Suprapubic skin (tissue), 4 donors: Measurements from ENCODE around the gene TMEM181. TPM values are rescaled to one million over a fixed set of nuclear protein-coding genes. Genes with fewer than 3 reads are reported as not detected.
"Not testable (repeated sequence)": the region's sequence is repeated elsewhere in the genome, so short reads cannot be mapped to it uniquely, and the experiment has no call there.

Experiments
- DNase-seq, 2 donors: peaks; one replicate each; pipeline ENCODE4 v3.0.0-alpha.2; 2019; ENCODE audit warnings: low spot score in 2 of 2
- H3K27ac ChIP-seq: fragments of 200-600 bp; sonication (generic); one replicate; pipeline ENCODE4 v1.5.1; 2019
- H3K27me3 ChIP-seq: fragments of 200-600 bp; sonication (generic); one replicate; pipeline ENCODE4 v1.5.1; 2019
- H3K36me3 ChIP-seq: fragments of 200-600 bp; sonication (generic); one replicate; pipeline ENCODE4 v1.5.1; 2019
- H3K4me1 ChIP-seq: fragments of 200-600 bp; sonication (generic); one replicate; pipeline ENCODE4 v1.5.1; 2019
- H3K4me3 ChIP-seq: fragments of 200-600 bp; sonication (generic); one replicate; pipeline ENCODE4 v1.5.1; 2019; ENCODE audit warnings: mild to moderate bottlenecking
- H3K9me3 ChIP-seq: fragments of 200-600 bp; sonication (generic); one replicate; pipeline ENCODE4 v1.5.1; 2019
- CTCF ChIP-seq, 2 donors: fragments of 200-600 bp in 1 of 2; fragments of 450-650 bp in 1 of 2; sonication (generic) in 1 of 2; IDR thresholded peaks; one replicate each; pipeline ENCODE4 v1.5.1; 2016 to 2019; ENCODE audit warnings: antibody characterized with exemption in 2 of 2, mild to moderate bottlenecking in 1 of 2, moderate library complexity in 1 of 2
- EP300 ChIP-seq: sonication (generic); formaldehyde crosslinking; IDR thresholded peaks from one replicate; pipeline ENCODE4 v1.6.1; 2017; ENCODE audit warnings: antibody characterized with exemption
- POLR2A ChIP-seq, 2 donors: fragments of 450-650 bp; IDR thresholded peaks; one replicate each; pipeline ENCODE4 v1.6.1; 2017; ENCODE audit warnings: antibody characterized with exemption in 2 of 2, mild to moderate bottlenecking in 2 of 2, moderate library complexity in 2 of 2
- POLR2AphosphoS5 ChIP-seq, 3 donors: sonication (generic); formaldehyde crosslinking; IDR thresholded peaks; one replicate each; pipeline ENCODE4 v1.6.1; 2017; ENCODE audit warnings: antibody characterized with exemption in 3 of 3
- WGBS: methylation state at CpG from one replicate; pipeline ENCODE4 v1.1.5; 2018; 5-methylcytosine and 5-hydroxymethylcytosine counted together
- total RNA-seq, 4 donors: library from RNA; depleted of rRNA; stranded (reverse); fragments of >200 nt; gene quantifications; one replicate each; pipeline ENCODE4 v1.1.0, GENCODE V29; 2016

The TMEM181 gene
- total RNA-seq, 4 donors from 2014 or later = 17.5 to 24.7 (median 21.7) TPM

GRCh38 chr6:158646023-158646910 lies 86.4 kb downstream of the TMEM181 start:
- TF ChIP-seq POLR2A (IDR thresholded peaks at IDR 0.05) (no peak), EP300 (no peak), POLR2AphosphoS5 (IDR thresholded peaks at IDR 0.05) (no peak), CTCF (IDR thresholded peaks at IDR 0.05) (no peak)
- Histone ChIP-seq H3K27ac (no peak overlapping the region), H3K4me3 (no peak overlapping the region), H3K27me3 (no peaks in the 10 kb centered on the region), H3K4me1 (peaks cover 28% of the 10 kb centered on the region), H3K9me3 (no peaks in the 10 kb centered on the region), H3K36me3 (no peaks in the 10 kb centered on the region)
- 58% methylated on average over 10 of the region's 10 CpGs for WGBS
- DNase-seq = peak; percentile 54 to 55

GRCh38 chr6:158647501-158647900 lies 87.6 kb downstream of the TMEM181 start:
- Histone ChIP-seq H3K4me1 (peaks cover 20% of the 10 kb centered on the region), H3K27me3 (no peaks in the 10 kb centered on the region), H3K27ac (no peak overlapping the region), H3K36me3 (no peaks in the 10 kb centered on the region), H3K9me3 (no peaks in the 10 kb centered on the region), H3K4me3 (no peak overlapping the region)
- DNase-seq = no peak
- TF ChIP-seq POLR2AphosphoS5 (IDR thresholded peaks at IDR 0.05) = no peak
- no peak for TF ChIP-seq CTCF (IDR thresholded peaks at IDR 0.05)
- TF ChIP-seq POLR2A (IDR thresholded peaks at IDR 0.05) = no peak
- no peak for TF ChIP-seq EP300
- 58% methylated on average over 4 of the region's 4 CpGs for WGBS

- WGBS = 66% methylated on average over 5 of the region's 5 CpGs
- TF ChIP-seq POLR2AphosphoS5 (IDR thresholded peaks at IDR 0.05) (no peak), EP300 (no peak), CTCF (IDR thresholded peaks at IDR 0.05) (no peak)
- no peaks in the 10 kb centered on the region for H3K9me3 ChIP-seq
- no peaks in the 10 kb centered on the region for H3K36me3 ChIP-seq
- peak in 1 of 2 donors; percentile 39 for DNase-seq
- no peak overlapping the region for H3K4me3 ChIP-seq
- no peak overlapping the region for H3K27ac ChIP-seq
- H3K4me1 ChIP-seq = peaks cover 8% of the 10 kb centered on the region
- no peaks in the 10 kb centered on the region for H3K27me3 ChIP-seq
These were observed 88.8 kb downstream of the TMEM181 start for GRCh38 chr6:158648682-158649131.

- Histone ChIP-seq H3K36me3 (no peaks in the 10 kb centered on the region), H3K27me3 (no peaks in the 10 kb centered on the region), H3K4me1 (peaks cover 11% of the 10 kb centered on the region), H3K9me3 (no peaks in the 10 kb centered on the region), H3K4me3 (no peak within 1 kb of the TSS), H3K27ac (peak within 1 kb of the TSS; percentile 61)
- WGBS = 67% methylated on average over 15 of the region's 15 CpGs
- TF ChIP-seq POLR2A (IDR thresholded peaks at IDR 0.05) (peak in 1 of 2 donors; percentile 58), POLR2AphosphoS5 (IDR thresholded peaks at IDR 0.05) (no peak)
- peak in 1 of 2 donors; percentile 75 for DNase-seq
These were observed 89.6 kb downstream of the TMEM181 start, which contains the start of gene SYTL3 for GRCh38 chr6:158649289-158650143. TSS of gene SYTL3 (plus strand) at chr6:158650054. CDS start at chr6:158663269, 13,215 bp downstream.

GRCh38 chr6:158651981-158652737 lies 92.3 kb downstream of the TMEM181 start:
- DNase-seq = peak in 1 of 2 donors; percentile 22
- not testable (repeated sequence) for H3K27ac ChIP-seq, H3K4me1 ChIP-seq, H3K36me3 ChIP-seq, H3K9me3 ChIP-seq, H3K4me3 ChIP-seq, H3K27me3 ChIP-seq
- WGBS = 89% methylated on average over 17 of the region's 17 CpGs
